Small intestine (tissue), 7 donors: Measurements from ENCODE around the gene HES2. TPM values are rescaled to one million over a fixed set of nuclear protein-coding genes. Genes with fewer than 3 reads are reported as not detected.
A peak's percentile ranks its signal among the peaks of the same experiment; 100 is the strongest.
"Not testable (repeated sequence)": the region's sequence is repeated elsewhere in the genome, so short reads cannot be mapped to it uniquely, and the experiment has no call there.

Experiments
- DNase-seq, 2 donors: peaks; one replicate each; pipeline versions ENCODE4 v3.0.0 to v3.0.0-alpha.2; 2013
- FAIRE-seq: peaks from 2 replicates; lab custom pipeline; 2012; peaks lifted over from hg19 to GRCh38; lab: Jason Lieb, UNC
- H3K27ac ChIP-seq, 3 donors: one replicate each; pipeline ENCODE4 v1.5.1; 2013; ENCODE audit warnings: low read length in 2 of 3, mild to moderate bottlenecking in 2 of 3, control low read depth in 1 of 3, inconsistent platforms in 1 of 3, low read depth in 1 of 3, moderate library complexity in 1 of 3
- H3K27me3 ChIP-seq, 3 donors: one replicate each; pipeline ENCODE4 v1.6.1; 2013; ENCODE audit warnings: low read length in 3 of 3, inconsistent platforms in 1 of 3; ENCODE audit not compliant: control insufficient read depth in 3 of 3, insufficient read depth in 3 of 3
- H3K36me3 ChIP-seq, 3 donors: one replicate each; pipeline ENCODE4 v1.6.1; 2013; ENCODE audit warnings: low read length in 3 of 3, inconsistent platforms in 1 of 3, low read depth in 1 of 3, mild to moderate bottlenecking in 1 of 3, moderate library complexity in 1 of 3; ENCODE audit not compliant: control insufficient read depth in 3 of 3, insufficient read depth in 2 of 3
- H3K4me1 ChIP-seq, 3 donors: one replicate each; pipeline ENCODE4 v1.6.1; 2013; ENCODE audit warnings: low read length in 2 of 3, inconsistent platforms in 1 of 3, low read depth in 1 of 3, mild to moderate bottlenecking in 1 of 3, moderate library complexity in 1 of 3; ENCODE audit not compliant: control insufficient read depth in 3 of 3, insufficient read depth in 2 of 3
- H3K4me3 ChIP-seq, 3 donors: one replicate each; pipeline ENCODE4 v1.5.1; 2013; ENCODE audit warnings: low read length in 3 of 3, control low read depth in 1 of 3, inconsistent platforms in 1 of 3, low read depth in 1 of 3, mild to moderate bottlenecking in 1 of 3, moderate library complexity in 1 of 3
- H3K9me3 ChIP-seq, 2 donors: one replicate each; pipeline ENCODE4 v1.6.1; 2013; ENCODE audit warnings: low read depth in 1 of 2, low read length in 1 of 2; ENCODE audit not compliant: control insufficient read depth in 2 of 2, insufficient read depth in 1 of 2
- WGBS, 3 donors: extraction: QIAGEN DNeasy Blood & Tissue Kit; methylation state at CpG; one replicate each; pipeline ENCODE4 v1.1.7; 2013; 5-methylcytosine and 5-hydroxymethylcytosine counted together
- polyA plus RNA-seq, 4 donors: library from polyadenylated mRNA; stranded (reverse) in 3 of 4; unstranded in 1 of 4; fragments of 200-250 nt in 3 of 4; fragments of 120-200 nt in 1 of 4; gene quantifications; one replicate each; pipeline versions ENCODE4 v1.2.1 to v1.2.3, GENCODE V29; 2013
- donor health status: healthy with polysubstance abuse.
- donor health status: control.
- donor health status: control.
- donor health status: Bipolar disorder and iron deficiency.
- donor health status: healthy.

The HES2 gene
- polyA plus RNA-seq, 4 donors, result 0.55 to 2.2 (median 1.6) TPM

DNA sequence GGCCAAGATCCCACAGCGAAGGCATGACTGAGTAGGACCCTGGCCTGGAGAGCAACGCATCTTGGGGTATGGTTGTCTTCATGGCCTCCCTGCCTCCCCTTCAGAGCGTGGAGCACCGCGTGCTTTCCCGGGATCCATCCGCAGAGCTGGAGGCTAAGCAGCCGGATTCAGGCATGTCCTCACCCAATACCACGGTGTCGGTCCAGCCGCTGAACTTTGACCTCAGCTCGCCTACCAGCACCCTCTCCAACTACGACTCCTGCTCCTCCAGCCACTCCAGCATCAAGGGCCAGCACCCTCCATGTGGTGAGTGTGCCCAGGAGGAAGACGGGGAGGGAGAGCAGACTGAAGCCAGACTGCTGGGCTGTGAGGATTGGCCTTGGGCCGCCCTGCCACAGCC, 24.7 kb upstream of the HES2 start:
- DNase-seq (no peak), FAIRE-seq (no peak)
- Histone ChIP-seq H3K27me3 (peaks cover 0 to 27% (median 12%) of the 10 kb centered on the region in 3 donors), H3K4me3 (no peak overlapping the region), H3K9me3 (no peaks in the 10 kb centered on the region), H3K27ac (no peak overlapping the region), H3K36me3 (peaks cover 0 to 2% (median 0%) of the 10 kb centered on the region in 3 donors), H3K4me1 (peaks cover 0 to 29% (median 0%) of the 10 kb centered on the region in 3 donors)
- 68 to 84% (median 77%) methylated on average over 8 to 15 of the region's 15 CpGs for WGBS, 3 donors

DNA sequence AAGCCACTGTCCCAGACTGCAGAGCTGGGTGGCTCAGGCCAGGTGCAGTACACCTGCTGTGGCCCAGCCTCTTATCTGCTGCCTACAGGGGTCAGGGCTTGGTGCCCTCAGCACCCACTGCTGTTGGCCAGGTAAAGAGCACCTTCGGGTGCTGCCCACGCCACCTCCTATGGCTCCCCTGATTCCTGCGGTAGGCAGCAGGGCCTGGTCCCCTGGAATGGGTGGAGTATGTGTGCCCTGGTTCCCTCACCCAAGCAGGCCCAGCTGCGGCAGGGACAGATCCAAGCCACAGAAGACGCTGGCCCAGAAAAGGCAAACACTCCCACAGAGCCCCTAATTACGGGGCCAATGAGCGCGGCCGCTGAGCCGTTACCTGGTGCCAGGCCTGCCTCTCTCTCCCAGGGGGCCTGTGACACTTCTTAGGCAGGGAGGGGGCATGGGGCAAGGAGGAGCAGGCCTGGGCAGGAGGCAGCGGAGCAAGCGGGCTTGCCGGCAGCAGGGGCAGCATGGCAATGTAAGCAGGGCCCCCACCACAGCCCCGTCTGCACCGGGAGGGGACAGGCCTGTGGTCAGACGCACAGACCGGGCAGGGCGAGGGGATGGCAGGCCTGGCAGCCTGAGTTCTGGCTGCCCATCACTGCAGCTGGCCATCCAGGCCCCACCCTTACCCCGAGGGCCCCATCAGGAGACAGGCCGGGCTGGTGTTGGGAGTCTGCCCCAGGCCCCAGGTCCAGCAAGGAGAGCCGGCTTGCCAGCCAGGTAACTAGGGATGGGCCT, 23.8 kb upstream of the HES2 start:
- no peak overlapping the region for H3K27ac ChIP-seq
- FAIRE-seq (no peak), DNase-seq (no peak)
- 77 to 81% (median 80%) methylated on average over 21 of the region's 21 CpGs for WGBS, 3 donors
- no peak overlapping the region for H3K4me3 ChIP-seq
- H3K27me3 ChIP-seq, result peaks cover 0 to 24% (median 12%) of the 10 kb centered on the region in 3 donors
- H3K36me3 ChIP-seq, result no peaks in the 10 kb centered on the region
- H3K4me1 ChIP-seq, result peaks cover 0 to 25% (median 0%) of the 10 kb centered on the region in 3 donors
- H3K9me3 ChIP-seq, result no peaks in the 10 kb centered on the region

DNA sequence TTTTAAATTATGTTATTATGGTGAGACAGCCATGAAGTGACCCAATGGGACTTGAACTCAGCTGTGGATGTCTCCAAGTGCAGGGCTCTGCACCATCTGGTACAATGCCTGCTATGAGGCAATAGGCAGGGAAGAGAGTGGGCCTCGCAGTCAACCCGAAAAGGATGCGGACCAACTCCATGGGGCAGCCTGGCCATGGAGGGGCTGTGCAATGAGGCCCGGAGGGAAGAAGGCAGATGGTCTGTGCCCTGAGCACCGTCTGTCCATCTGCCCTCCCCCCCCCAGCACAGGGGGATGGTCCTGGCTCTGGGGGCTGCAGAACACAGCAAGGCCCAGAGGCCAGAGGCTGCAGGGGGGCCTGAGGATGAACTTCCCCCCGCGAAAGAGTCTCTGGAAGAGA, 21.9 kb upstream of the HES2 start:
- H3K27ac ChIP-seq, result no peak overlapping the region
- no peak for FAIRE-seq
- no peak for DNase-seq
- 77 to 91% (median 90%) methylated on average over 7 of the region's 7 CpGs for WGBS, 3 donors
- peaks cover 0 to 11% (median 10%) of the 10 kb centered on the region in 3 donors for H3K27me3 ChIP-seq
- H3K9me3 ChIP-seq, result no peaks in the 10 kb centered on the region
- H3K4me3 ChIP-seq, result no peak overlapping the region
- no peaks in the 10 kb centered on the region for H3K36me3 ChIP-seq
- H3K4me1 ChIP-seq, result peaks cover 0 to 21% (median 0%) of the 10 kb centered on the region in 3 donors

GRCh38 chr1:6440198-6441126, 20.7 kb upstream of the HES2 start:
- peak; percentile 83 to 84 for DNase-seq
- Histone ChIP-seq H3K4me3 (peak overlapping the region in 1 of 3 donors; percentile 30), H3K36me3 (no peaks in the 10 kb centered on the region), H3K27ac (no peak overlapping the region), H3K27me3 (peaks cover 0 to 11% (median 6%) of the 10 kb centered on the region in 3 donors), H3K4me1 (peaks cover 0 to 13% (median 0%) of the 10 kb centered on the region in 3 donors), H3K9me3 (no peaks in the 10 kb centered on the region)
- no peak for FAIRE-seq
- 6 to 19% (median 12%) methylated on average over 42 to 101 of the region's 101 CpGs for WGBS, 3 donors

- Histone ChIP-seq H3K4me1 (peaks cover 0 to 4% (median 0%) of the 10 kb centered on the region in 3 donors), H3K27me3 (peaks cover 0 to 11% (median 6%) of the 10 kb centered on the region in 3 donors), H3K4me3 (no peak overlapping the region), H3K27ac (no peak overlapping the region), H3K36me3 (no peaks in the 10 kb centered on the region), H3K9me3 (no peaks in the 10 kb centered on the region)
- WGBS, 3 donors, result 11 to 15% (median 12%) methylated on average over 4 to 5 of the region's 5 CpGs
- DNase-seq (peak; percentile 57 to 67), FAIRE-seq (no peak)
Observed at GRCh38 chr1:6438047-6438525, 18.4 kb upstream of the HES2 start.

DNA sequence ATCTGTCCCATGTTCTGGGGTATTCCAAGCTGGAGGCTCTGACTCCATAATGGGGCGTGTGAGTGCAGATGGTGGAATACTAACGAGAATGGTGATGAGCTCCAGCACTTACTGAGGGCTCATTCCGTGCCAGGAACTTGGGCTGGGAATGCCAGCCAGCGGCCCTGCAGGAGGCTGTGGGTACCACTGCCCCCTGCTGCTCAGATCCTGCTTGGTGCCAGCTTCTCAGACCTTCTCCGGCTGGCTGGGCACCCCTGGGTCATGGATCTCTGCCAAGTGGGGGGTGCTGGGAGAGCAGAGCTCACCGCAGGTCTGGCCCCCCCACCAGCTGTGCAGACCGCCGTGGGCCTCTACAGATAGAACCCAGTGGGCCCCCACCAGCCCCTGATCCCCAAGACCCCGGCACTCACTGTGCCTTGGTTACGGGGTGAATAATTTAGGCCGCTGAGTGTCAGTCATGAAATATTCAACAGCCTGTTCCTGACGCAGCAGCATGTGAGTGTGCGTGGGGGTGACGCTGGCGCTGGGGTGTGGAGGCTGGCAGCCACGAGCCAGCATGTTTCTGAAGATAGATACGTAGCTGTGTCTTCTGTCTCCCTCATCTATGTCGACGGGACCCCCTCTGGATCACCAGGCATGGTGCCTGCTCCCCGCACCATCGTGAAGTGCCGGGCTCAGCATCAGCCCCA, 17.4 kb upstream of the HES2 start:
- not testable (repeated sequence) for H3K27ac ChIP-seq, H3K36me3 ChIP-seq, H3K9me3 ChIP-seq, H3K4me3 ChIP-seq, H3K4me1 ChIP-seq, FAIRE-seq
- WGBS, 3 donors, result 21 to 60% (median 39%) methylated on average over 22 of the region's 22 CpGs
- H3K27me3 ChIP-seq, result peaks cover 0 to 11% (median 6%) of the 10 kb centered on the region in 3 donors
- DNase-seq, result peak in 1 of 2 donors; percentile 36

- not testable (repeated sequence) for H3K27ac ChIP-seq, H3K4me1 ChIP-seq, H3K36me3 ChIP-seq, H3K4me3 ChIP-seq, H3K27me3 ChIP-seq, H3K9me3 ChIP-seq, DNase-seq, FAIRE-seq
- WGBS, 3 donors, result 51 to 75% (median 65%) methylated on average over 3 of the region's 3 CpGs
Observed at GRCh38 chr1:6436277-6436676, 16.6 kb upstream of the HES2 start.
